CD4-positive, alpha-beta T cell treated with Interleukin-21 for 1 hour (primary cell): ENCODE measurements around the gene LMTK3.
"Not testable (repeated sequence)": the region's sequence is repeated elsewhere in the genome, so short reads cannot be mapped to it uniquely, and the experiment has no call there.

Source experiments
- DNase-seq: peaks from one replicate; pipeline ENCODE4 v3.0.0-alpha.2; 2020

LMTK3 gene

DNA sequence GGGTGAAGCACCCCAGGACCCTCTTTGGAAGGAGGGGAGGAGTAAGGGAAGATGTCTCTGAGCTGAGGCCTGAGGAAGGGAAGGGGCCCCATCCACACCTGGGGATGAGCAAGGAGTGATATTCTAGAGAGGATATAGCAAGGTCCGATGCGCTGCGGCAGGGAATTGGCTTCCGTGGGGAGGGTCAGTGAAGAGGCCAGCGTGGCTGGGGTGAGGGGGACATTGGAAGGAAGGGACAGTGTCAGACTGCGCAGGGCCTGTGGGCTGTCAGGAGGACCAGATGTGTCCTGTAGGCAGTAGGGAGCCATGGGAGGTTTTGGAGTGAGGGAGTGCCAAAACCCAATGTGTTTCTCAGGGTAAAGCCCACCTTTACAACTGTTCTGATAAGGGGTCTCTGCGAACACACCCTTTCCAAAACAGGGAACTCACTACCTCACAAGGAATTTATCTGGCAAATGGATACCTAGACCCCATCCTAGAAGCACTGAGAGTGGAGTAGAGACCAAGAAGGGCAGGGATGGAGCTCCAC, 3.7 kb downstream of the LMTK3 start:
- DNase-seq, result no peak

GRCh38 chr19:48506138-48506733, 5.4 kb downstream of the LMTK3 start:
- peak; percentile 74 for DNase-seq

DNA sequence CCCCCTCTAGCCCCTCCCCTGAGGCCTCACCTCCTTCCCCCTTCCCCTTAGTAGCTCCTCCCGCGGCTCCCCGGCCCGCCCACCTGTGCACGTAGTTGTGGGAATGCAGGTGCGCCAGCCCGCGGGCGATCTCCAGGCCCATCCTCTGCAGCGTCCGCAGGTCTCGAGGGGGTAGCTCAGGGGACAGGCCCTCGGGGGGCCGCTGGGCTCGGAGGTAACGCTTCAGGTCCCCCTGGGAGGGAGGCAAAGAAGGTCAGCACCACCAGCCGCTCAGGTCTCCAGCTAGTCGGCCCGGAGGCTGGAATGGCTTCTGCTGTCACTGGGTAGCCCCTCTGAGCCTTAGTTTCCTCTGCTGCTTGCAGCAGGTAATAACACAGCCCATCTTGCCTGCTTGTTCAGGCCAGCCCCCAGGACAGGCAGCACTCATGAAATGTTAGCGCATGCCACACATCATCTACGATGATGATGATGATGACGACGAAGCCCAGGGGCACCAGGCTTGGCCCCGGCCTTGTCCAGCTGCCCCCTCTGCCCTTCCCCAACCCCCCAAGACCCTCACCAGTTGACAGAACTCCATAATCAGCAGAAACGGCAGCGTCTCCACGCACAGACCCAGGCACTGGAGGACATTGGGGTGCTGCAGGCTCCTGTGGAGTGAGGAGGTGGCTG, 9.2 kb downstream of the LMTK3 start:
- no peak for DNase-seq

GRCh38 chr19:48501494-48502349, 9.9 kb downstream of the LMTK3 start:
- peak; percentile 82 for DNase-seq

DNA sequence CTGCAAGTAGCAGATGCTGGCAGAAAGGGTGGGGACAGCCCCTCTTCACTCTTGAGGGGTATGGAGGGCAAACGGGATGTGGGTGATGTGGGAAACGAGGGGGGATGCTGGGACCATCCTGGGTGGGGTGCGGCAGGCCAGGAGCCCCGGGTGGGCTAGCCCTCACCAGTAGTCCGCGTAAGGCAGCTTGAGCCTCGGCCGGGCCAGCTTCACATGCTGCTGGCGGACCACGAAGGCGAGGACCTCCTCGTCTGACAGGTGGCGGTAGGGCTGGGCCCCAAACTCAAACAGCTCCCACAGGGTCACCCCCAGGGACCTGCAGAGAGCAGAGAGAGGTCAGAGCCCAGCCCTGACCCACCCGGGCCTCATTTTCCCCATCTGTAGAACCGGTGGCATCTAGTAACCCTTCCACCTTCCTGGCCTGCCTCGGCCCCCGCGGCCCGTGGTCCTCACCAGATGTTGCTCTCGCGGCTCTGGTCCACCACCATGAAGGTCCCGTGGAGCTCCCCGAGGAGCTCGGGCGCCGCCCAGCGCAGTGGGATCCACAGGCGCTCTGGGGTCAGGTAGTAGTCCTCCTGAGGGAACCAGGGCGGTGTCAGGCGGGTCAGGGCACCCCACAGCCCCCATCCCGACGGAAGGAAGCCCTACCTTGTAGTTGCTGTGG, 10.7 kb downstream of the LMTK3 start:
- DNase-seq, result no peak

DNA sequence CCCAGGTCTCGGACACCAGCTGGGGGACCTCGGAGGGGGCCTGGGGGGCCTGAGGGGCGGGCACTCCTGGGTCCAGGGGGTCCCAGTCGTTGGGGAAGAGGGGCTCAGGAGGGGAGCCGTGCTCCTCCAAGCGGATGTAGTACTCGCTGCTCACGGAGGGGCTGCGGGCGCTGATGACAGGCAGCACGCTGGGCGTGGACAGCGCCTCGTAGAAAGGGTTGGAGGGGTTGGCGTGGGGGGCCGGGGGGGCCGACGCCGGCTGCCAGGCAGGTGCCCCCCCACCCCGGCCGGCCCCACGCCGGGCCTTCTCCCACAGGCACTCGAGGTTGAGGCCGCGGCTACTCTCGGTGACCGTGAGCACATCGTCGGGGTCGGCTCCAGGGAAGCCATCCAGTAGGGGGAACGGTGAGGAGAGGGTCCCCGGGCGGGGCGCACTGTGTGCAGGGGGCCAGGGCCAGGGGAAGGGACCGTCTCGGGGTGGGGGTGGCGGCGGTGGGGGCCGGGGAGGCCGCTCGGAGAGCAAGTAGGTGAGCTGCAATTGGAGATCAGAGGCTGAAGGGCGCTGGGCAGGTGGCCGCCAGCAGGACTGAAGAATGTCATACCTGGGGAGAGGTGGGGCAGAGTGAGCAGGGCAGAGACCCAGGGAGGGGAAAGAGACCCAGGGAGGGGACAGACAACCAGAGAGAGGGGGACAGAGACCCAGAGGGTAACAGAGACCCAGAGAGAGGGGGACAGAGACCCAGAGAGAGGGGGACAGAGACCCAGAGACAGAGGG, 12.1 kb downstream of the LMTK3 start:
- no peak for DNase-seq

GRCh38 chr19:48498595-48499311, 12.9 kb downstream of the LMTK3 start:
- no peak for DNase-seq

- DNase-seq, result no peak
Measured at GRCh38 chr19:48497728-48498594, 13.7 kb downstream of the LMTK3 start.

DNA sequence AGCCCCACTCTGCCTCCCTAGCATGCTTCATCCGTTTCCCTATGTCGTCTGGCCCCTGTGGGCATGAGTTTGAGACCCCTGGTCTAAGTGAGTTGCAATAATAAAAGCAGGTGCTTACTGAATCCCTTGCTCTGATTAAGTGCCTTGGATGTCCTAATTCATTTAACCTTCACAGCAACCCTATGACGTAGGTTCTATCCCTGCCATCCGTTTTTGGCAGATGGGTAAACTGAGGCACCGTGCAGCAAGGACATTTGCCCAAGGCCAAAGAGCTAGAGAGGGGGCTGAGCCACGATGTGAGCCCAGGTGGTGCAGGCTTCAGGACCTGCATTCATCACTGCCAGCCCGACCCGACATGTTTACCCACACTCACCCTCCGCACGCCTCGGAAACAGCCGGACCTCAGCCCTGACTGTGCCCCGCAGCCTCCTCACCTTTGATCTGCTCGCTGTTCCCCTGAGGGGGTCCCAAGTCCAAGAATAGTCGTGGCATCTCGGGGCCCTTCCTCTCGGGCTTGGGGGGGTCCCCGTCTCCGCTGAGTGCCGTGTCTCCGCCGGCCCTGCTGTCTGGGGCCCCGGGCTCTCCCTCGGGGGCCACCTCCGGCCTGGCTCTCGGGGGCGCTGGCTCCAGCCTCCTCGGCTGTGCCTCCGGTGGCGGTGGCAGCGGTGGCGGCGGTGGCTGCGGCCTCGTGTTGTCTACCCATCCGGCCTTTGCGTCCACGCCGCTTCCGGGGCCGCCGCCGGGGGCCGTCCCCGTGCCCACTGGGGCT, 14.5 kb downstream of the LMTK3 start:
- no peak for DNase-seq

GRCh38 chr19:48495396-48495795, 16.2 kb downstream of the LMTK3 start:
- DNase-seq, result no peak

- DNase-seq, result no peak
Measured at GRCh38 chr19:48493718-48494401, 17.8 kb downstream of the LMTK3 start.

DNA sequence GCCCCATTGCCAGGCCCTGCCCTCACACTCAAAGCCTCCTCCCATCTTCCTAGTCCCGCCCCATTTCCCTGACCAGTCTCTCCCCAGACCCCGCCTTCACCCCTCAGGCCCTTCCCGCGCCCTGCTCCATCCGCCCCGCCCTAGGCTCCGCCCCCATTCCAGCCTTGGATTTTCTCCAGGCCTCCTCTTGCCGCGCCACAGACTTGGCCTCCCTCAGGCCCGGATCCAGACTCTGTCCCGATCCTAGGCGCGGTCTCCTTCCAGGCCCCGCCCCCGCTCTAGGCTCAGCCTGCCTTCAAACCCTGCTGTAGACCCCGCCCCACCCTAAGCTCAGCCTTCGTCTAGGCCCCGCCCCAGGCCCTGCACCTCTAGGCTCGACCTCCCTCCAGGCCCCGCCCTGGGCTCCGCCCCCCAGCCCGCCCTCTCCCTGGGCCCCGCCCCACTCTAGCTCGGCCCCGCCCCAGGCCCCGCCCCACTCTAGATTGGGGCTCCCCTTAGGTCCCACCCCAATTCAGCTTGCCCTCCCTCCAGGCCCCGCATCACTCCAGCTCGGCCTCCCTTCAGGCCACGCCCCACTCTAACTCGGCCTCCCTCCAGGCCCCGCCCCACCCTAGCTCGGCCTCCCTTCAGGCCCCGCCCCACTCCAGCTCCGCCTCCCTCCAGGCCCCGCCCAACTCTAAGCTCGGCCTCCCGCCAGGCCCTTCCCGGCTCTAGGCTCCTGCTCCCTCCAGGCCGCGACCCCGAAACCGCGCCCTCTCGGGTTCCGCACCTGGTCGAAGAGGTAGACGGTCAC, 18.5 kb downstream of the LMTK3 start:
- peak; percentile 86 for DNase-seq

- no peak for DNase-seq
Measured at GRCh38 chr19:48491793-48492123, 19.9 kb downstream of the LMTK3 start.

DNA sequence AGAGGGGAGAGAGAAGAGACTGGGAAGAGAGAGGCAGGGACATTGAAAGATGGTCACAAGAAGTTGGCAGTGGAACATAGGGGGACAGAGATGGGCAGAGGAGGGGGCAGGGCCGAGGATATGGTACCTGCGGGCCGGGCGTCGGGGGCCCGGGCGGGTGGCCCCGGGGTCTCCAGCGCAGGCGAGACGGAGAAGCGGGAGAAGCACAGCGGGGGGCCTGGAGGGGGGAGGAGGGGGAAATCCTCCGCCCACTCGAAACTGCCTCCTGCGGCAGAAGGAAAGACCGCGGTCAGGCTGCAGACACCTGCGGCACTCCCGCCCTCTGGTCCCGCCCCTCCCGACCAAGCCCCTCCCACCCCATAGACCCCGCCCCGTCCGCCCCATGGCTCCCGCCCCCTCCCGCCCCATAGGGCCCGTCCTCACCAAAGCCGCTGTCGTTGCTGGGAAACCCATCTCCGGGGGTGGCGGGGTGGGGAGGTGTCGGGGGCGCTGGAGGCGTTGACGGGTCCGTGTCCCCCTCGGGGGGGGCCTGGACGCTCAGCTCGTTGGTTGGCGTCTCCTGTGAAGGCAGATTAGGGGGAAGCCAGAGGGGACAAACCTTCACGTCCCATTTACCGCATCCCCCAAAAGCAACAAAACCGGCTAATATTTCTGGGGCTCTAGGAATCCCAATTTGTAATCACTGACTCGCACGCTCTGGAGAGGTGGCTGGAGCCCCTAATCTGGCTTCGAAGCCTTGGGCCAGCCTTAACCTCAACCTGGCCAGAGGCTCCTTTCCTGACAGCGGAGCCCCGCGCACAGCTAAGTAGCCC, 20.4 kb downstream of the LMTK3 start:
- peak; percentile 77 for DNase-seq

- peak; percentile 82 for DNase-seq
Measured at GRCh38 chr19:48489608-48490216, 21.9 kb downstream of the LMTK3 start.

- not testable (repeated sequence) for DNase-seq
Measured at GRCh38 chr19:48488478-48488877, 23.2 kb downstream of the LMTK3 start.

- DNase-seq, result no peak
Measured at GRCh38 chr19:48487948-48488347, 23.7 kb downstream of the LMTK3 start.
